Measurements from ENCODE around the gene DAZ2.
"Not testable (repeated sequence)": the region's sequence is repeated elsewhere in the genome, so short reads cannot be mapped to it uniquely, and the experiment has no call there.

DAZ2 gene, protein sequence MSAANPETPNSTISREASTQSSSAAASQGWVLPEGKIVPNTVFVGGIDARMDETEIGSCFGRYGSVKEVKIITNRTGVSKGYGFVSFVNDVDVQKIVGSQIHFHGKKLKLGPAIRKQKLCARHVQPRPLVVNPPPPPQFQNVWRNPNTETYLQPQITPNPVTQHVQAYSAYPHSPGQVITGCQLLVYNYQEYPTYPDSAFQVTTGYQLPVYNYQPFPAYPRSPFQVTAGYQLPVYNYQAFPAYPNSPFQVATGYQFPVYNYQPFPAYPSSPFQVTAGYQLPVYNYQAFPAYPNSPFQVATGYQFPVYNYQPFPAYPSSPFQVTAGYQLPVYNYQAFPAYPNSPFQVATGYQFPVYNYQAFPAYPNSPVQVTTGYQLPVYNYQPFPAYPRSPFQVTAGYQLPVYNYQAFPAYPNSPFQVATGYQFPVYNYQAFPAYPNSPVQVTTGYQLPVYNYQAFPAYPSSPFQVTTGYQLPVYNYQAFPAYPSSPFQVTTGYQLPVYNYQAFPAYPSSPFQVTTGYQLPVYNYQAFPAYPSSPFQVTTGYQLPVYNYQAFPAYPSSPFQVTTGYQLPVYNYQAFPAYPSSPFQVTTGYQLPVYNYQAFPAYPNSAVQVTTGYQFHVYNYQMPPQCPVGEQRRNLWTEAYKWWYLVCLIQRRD

DNA sequence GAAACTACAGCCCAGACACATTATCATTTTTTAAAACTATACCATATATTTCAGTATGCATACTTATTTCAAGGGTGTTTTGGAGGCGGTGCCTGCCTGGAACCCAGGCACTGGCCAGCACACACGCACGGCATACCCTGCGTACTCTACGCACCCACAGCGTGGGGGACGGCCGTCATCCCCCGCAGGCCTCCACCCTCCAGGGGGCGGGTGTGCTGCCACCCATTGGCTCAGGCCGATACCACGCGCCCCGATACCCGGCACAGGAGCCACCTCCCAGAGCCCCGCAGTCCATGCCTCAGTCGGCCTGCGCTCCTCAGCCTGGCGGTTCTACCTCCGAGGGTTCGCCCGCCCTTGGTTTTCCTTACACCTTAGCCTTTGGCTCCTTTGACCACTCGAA is at the start of gene DAZ2:
DAZ2 (plus strand) TSS at position 301 of the 400 bp plus-strand sequence. CDS start 208 bp downstream, outside the sequence.
- DNase-seq (ENCODE audit: low spot score), result not testable (repeated sequence)

DNA sequence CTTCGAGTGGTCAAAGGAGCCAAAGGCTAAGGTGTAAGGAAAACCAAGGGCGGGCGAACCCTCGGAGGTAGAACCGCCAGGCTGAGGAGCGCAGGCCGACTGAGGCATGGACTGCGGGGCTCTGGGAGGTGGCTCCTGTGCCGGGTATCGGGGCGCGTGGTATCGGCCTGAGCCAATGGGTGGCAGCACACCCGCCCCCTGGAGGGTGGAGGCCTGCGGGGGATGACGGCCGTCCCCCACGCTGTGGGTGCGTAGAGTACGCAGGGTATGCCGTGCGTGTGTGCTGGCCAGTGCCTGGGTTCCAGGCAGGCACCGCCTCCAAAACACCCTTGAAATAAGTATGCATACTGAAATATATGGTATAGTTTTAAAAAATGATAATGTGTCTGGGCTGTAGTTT is 20.4 kb upstream of the DAZ2 start, which contains the start of gene DAZ1:
DAZ1 (minus strand) TSS at position 101 of the 400 bp plus-strand sequence. CDS start 208 bp downstream, outside the sequence.
- not testable (repeated sequence) for DNase-seq (ENCODE audit: low spot score)

DNA sequence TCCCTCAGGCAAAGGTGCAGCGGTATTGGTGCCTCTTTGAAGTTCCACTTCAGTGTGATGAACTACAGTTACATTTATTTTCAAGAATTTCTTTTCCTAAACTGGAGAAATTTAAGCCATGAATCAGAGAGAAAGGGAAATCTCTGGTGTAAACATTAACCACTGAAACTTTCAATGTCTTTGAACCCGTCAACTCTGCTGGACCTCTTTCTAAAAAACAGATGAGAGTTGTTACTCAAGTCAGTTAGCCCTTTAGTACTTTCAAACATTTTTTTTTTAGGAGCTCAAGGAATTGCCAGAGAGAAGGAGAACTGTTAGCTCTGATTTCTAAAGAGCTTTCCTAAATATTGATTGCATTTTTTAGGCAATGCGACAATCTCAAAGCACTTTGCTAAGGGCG is 11.9 kb upstream of the DAZ2 start:
- not testable (repeated sequence) for DNase-seq (ENCODE audit: low spot score)

DNA sequence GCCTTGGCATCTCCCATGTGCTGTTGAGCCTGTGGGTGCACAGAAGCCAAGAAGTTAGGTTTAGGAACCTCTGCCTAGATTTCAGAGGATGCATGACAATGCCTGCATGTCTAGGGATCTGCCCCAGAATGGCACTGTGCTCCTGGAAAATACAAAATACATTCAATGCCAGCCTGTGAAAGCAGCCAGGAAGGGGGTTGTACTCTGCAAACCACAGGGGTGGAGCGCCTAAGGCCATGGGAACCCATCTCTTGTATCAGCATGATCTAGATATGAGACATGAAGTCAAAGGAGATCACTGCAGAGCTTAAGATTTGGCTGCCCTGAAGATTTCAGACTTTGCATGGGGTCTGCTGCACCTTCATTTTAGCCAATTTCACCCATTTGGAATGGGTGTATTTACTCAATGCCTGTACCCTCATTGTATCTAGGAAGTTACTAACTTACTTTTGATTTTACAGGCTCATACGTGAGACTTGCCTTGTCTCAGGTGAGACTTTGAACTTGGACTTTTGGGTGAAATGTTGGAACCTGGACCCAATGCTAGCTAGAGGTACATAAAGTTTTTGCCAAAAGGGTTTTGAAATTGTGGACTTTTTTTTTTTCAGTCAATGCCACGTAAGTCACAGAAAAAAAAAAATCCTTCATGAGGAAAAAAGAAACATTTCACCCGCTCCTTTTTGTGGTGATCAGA is 9.4 kb upstream of the DAZ2 start:
- not testable (repeated sequence) for DNase-seq (ENCODE audit: low spot score)

DNA sequence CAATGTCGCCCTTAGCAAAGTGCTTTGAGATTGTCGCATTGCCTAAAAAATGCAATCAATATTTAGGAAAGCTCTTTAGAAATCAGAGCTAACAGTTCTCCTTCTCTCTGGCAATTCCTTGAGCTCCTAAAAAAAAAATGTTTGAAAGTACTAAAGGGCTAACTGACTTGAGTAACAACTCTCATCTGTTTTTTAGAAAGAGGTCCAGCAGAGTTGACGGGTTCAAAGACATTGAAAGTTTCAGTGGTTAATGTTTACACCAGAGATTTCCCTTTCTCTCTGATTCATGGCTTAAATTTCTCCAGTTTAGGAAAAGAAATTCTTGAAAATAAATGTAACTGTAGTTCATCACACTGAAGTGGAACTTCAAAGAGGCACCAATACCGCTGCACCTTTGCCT is 8.7 kb upstream of the DAZ2 start:
- not testable (repeated sequence) for DNase-seq (ENCODE audit: low spot score)
